Ishikawa (cell line): ENCODE measurements around the gene VWA3B.

Experiments used
- CEBPB ChIP-seq: IDR thresholded peaks from 2 replicates; pipeline ENCODE4 v1.6.1; 2012
- CREB1 ChIP-seq: IDR thresholded peaks from 2 replicates; pipeline ENCODE4 v1.6.1; 2012; ENCODE audit warnings: low read depth
- EGR1 ChIP-seq: IDR thresholded peaks from 2 replicates; pipeline ENCODE4 v1.6.1; 2012
- EP300 ChIP-seq: IDR thresholded peaks from 2 replicates; pipeline ENCODE4 v1.6.1; 2012; ENCODE audit warnings: borderline replicate concordance
- FOXM1 ChIP-seq: IDR thresholded peaks from 2 replicates; pipeline ENCODE4 v1.6.1; 2012; ENCODE audit warnings: low read depth, borderline replicate concordance
- MAX ChIP-seq: IDR thresholded peaks from 2 replicates; pipeline ENCODE4 v1.6.1; 2012
- NFIC ChIP-seq: IDR thresholded peaks from 2 replicates; pipeline ENCODE4 v1.6.1; 2012
- RAD21 ChIP-seq: IDR thresholded peaks from 2 replicates; pipeline ENCODE4 v1.6.1; 2012; ENCODE audit warnings: low read depth
- REST ChIP-seq: IDR thresholded peaks from 2 replicates; pipeline ENCODE4 v1.6.1; 2012; ENCODE audit warnings: low read depth, mild to moderate bottlenecking
- TAF1 ChIP-seq: IDR thresholded peaks from 2 replicates; pipeline ENCODE4 v1.6.1; 2012; ENCODE audit warnings: low read depth, mild to moderate bottlenecking
- TCF12 ChIP-seq: IDR thresholded peaks from 2 replicates; pipeline ENCODE4 v1.6.1; 2012; ENCODE audit warnings: low read depth
- TEAD4 ChIP-seq: IDR thresholded peaks from 2 replicates; pipeline ENCODE4 v1.6.1; 2012
- USF1 ChIP-seq: IDR thresholded peaks from 2 replicates; pipeline ENCODE4 v1.6.1; 2012
- YY1 ChIP-seq: IDR thresholded peaks from 2 replicates; pipeline ENCODE4 v1.6.1; 2012; ENCODE audit warnings: low read depth
- ZBTB7A ChIP-seq: IDR thresholded peaks from 2 replicates; pipeline ENCODE4 v1.6.1; 2012; ENCODE audit warnings: low read depth

The VWA3B gene

GRCh38 chr2:98153481-98153880 lies 66.5 kb downstream of the VWA3B start:
- TF ChIP-seq EGR1: no peak

GRCh38 chr2:98155291-98155690 lies 68.3 kb downstream of the VWA3B start:
- no peak for TF ChIP-seq ZBTB7A
- no peak for TF ChIP-seq MAX
- no peak for TF ChIP-seq CREB1
- no peak for TF ChIP-seq TEAD4
- no peak for TF ChIP-seq TAF1
- no peak for TF ChIP-seq TCF12
- no peak for TF ChIP-seq EGR1
- TF ChIP-seq YY1: no peak
- no peak for TF ChIP-seq EP300
- no peak for TF ChIP-seq NFIC
- no peak for TF ChIP-seq CEBPB
- no peak for TF ChIP-seq FOXM1
- no peak for TF ChIP-seq REST
- TF ChIP-seq RAD21: no peak
- no peak for TF ChIP-seq USF1

GRCh38 chr2:98155716-98156115 lies 68.7 kb downstream of the VWA3B start:
- no peak for TF ChIP-seq TCF12
- no peak for TF ChIP-seq REST
- TF ChIP-seq ZBTB7A: no peak
- TF ChIP-seq EP300: no peak
- no peak for TF ChIP-seq USF1
- TF ChIP-seq FOXM1: no peak
- no peak for TF ChIP-seq YY1
- no peak for TF ChIP-seq RAD21
- no peak for TF ChIP-seq TEAD4
- TF ChIP-seq EGR1: no peak
- no peak for TF ChIP-seq TAF1
- no peak for TF ChIP-seq CREB1
- no peak for TF ChIP-seq MAX
- TF ChIP-seq CEBPB: no peak
- no peak for TF ChIP-seq NFIC

GRCh38 chr2:98156304-98156703 lies 69.3 kb downstream of the VWA3B start:
- TF ChIP-seq EGR1: no peak
- no peak for TF ChIP-seq NFIC
- TF ChIP-seq EP300: no peak
- no peak for TF ChIP-seq RAD21
- TF ChIP-seq CEBPB: no peak
- no peak for TF ChIP-seq YY1
- TF ChIP-seq MAX: no peak
- TF ChIP-seq ZBTB7A: no peak
- TF ChIP-seq FOXM1: no peak
- no peak for TF ChIP-seq USF1

- TF ChIP-seq RAD21: no peak
- no peak for TF ChIP-seq CREB1
- TF ChIP-seq TAF1: no peak
- no peak for TF ChIP-seq FOXM1
- no peak for TF ChIP-seq USF1
- no peak for TF ChIP-seq EGR1
- no peak for TF ChIP-seq NFIC
- no peak for TF ChIP-seq TEAD4
- TF ChIP-seq TCF12: no peak
- no peak for TF ChIP-seq EP300
- TF ChIP-seq CEBPB: no peak
- TF ChIP-seq YY1: no peak
- TF ChIP-seq REST: no peak
- TF ChIP-seq ZBTB7A: no peak
- no peak for TF ChIP-seq MAX
These were observed 70.6 kb downstream of the VWA3B start for GRCh38 chr2:98157557-98157956.
